ENCODE results near the gene PGM5. TPM values are rescaled to one million over a fixed set of nuclear protein-coding genes. Genes with fewer than 3 reads are reported as not detected.

Gene PGM5
- total RNA-seq, 1 experiment from 2014 or later: not detected

- Histone ChIP-seq H3K14ac (ENCODE audit: insufficient read depth, low read length) (no peak overlapping the region), H2BK12ac (ENCODE audit: insufficient read length, low read depth, low read length) (no peak overlapping the region), H3K23me2 (ENCODE audit: insufficient read length, low read depth, low read length, poor library complexity, severe bottlenecking) (no peaks in the 10 kb centered on the region), H3K9me3 (ENCODE audit: control insufficient read depth, low read depth, low read length) (no peaks in the 10 kb centered on the region), H3K27ac (ENCODE audit: insufficient read length, low read depth, low read length) (no peak overlapping the region), H3K79me1 (ENCODE audit: insufficient read depth, low read depth, low read length, poor library complexity, severe bottlenecking) (no peaks in the 10 kb centered on the region), H3K4ac (ENCODE audit: low read depth, low read length) (no peak overlapping the region), H3K18ac (ENCODE audit: insufficient read length, low read depth, low read length) (no peak overlapping the region), H2AFZ (ENCODE audit: low read length) (no peak overlapping the region), H4K8ac (replicated peaks; ENCODE audit: insufficient read length, low read depth, low read length) (no peak overlapping the region), H2AK5ac (ENCODE audit: insufficient read length, low read length) (no peak overlapping the region), H4K91ac (ENCODE audit: insufficient read length, low read depth, low read length) (no peak overlapping the region), H4K20me1 (ENCODE audit: control insufficient read depth, insufficient read depth, insufficient read length) (no peaks in the 10 kb centered on the region), H3K4me1 (ENCODE audit: insufficient read depth, low read length) (no peaks in the 10 kb centered on the region), H4K5ac (ENCODE audit: insufficient read length, low read depth, low read length) (no peak overlapping the region), H2BK120ac (ENCODE audit: low read depth, low read length, poor library complexity, severe bottlenecking) (no peak overlapping the region), H2BK15ac (ENCODE audit: low read depth, low read length) (no peak overlapping the region), H3K27me3 (ENCODE audit: insufficient read depth, low read length) (no peaks in the 10 kb centered on the region), H3K9ac (ENCODE audit: extremely low read depth, insufficient read length, low read length) (no peak overlapping the region), H2BK20ac (ENCODE audit: low read depth, low read length, poor library complexity, severe bottlenecking) (no peak overlapping the region), H3K4me2 (ENCODE audit: insufficient read depth, insufficient read length, low read length) (no peak overlapping the region), H3K23ac (ENCODE audit: insufficient read length, low read depth, low read length) (no peak overlapping the region), H3T11ph (ENCODE audit: low read length) (no peak overlapping the region), H2BK5ac (ENCODE audit: insufficient read length, low read length) (no peak overlapping the region), H3K56ac (ENCODE audit: insufficient read length, low read depth, low read length) (no peak overlapping the region), H3K79me2 (ENCODE audit: insufficient read depth, low read length) (no peaks in the 10 kb centered on the region)
- peak; percentile 34 for TF ChIP-seq CTCF (conservative IDR thresholded peaks at IDR 0.05)
- no peak for DNase-seq
- H3K9me3 Mint-ChIP-seq: peaks cover 0 to 2% of the 10 kb centered on the region in 2 experiments; a peak in 1 of 5 replicates
- H3K4me3 Mint-ChIP-seq: no peak overlapping the region
- WGBS (ENCODE audit: extremely low coverage, insufficient read length, low lambda C conversion rate): no CpG with 5 or more reads among the region's 3 CpGs
- peaks cover 78% of the 10 kb centered on the region for H3K27me3 Mint-ChIP-seq (ENCODE audit: low read depth)
- H3K27ac Mint-ChIP-seq: no peak overlapping the region
- H3K4me1 Mint-ChIP-seq: no peaks in the 10 kb centered on the region
- H3K36me3 Mint-ChIP-seq (ENCODE audit: insufficient read depth in 1 of 3, low read depth in 3 of 3): no peaks in the 10 kb centered on the region
Observed at GRCh38 chr9:68574150-68574549, 217.7 kb downstream of the PGM5 start.
